SK-N-SH treated with all-trans-retinoic acid at 6 μM for 48 hours (cell line): Measurements from ENCODE around the gene KLHL29.

Experiments
- ATAC-seq: fragments of 200-7000 bp; cut with Tn5 transposase; 3 replicates; pipeline ENCODE4 v1.9.1; 2020; ENCODE audit warnings: mild to moderate bottlenecking, moderate library complexity
- ARNTL ChIP-seq: fragments of 450-650 bp; formaldehyde crosslinking; IDR thresholded peaks from 2 replicates; pipeline ENCODE4 v1.5.0; 2020; ENCODE audit warnings: low read depth, mild to moderate bottlenecking, moderate library complexity, borderline replicate concordance
- BACH2 ChIP-seq: fragments of 250-450 bp; sonication (Bioruptor Pico); IDR thresholded peaks from 2 replicates; pipeline ENCODE4 v1.9.0; 2021; ENCODE audit warnings: mild to moderate bottlenecking, borderline replicate concordance
- CREB5 ChIP-seq: fragments of 250-450 bp; sonication (Bioruptor Pico); IDR thresholded peaks from 2 replicates; pipeline ENCODE4 v1.5.1; 2020; ENCODE audit warnings: low read depth, mild to moderate bottlenecking, moderate library complexity
- CSDC2 ChIP-seq: fragments of 250-450 bp; sonication (Bioruptor Pico); IDR thresholded peaks from 2 replicates; pipeline ENCODE4 v1.5.0; 2020; ENCODE audit warnings: mild to moderate bottlenecking, moderate library complexity
- ESRRG ChIP-seq: fragments of 250-450 bp; sonication (Bioruptor Pico); IDR thresholded peaks from 2 replicates; pipeline ENCODE4 v1.6.1; 2021; ENCODE audit warnings: mild to moderate bottlenecking
- ISL1 ChIP-seq: fragments of 250-450 bp; sonication (Bioruptor Pico); IDR thresholded peaks from 2 replicates; pipeline ENCODE4 v2.1.2; 2022; ENCODE audit warnings: mild to moderate bottlenecking, moderate library complexity
- OSR1 ChIP-seq: fragments of 250-450 bp; sonication (Bioruptor Pico); IDR thresholded peaks from 2 replicates; pipeline ENCODE4 v1.8.0; 2022; ENCODE audit warnings: moderate library complexity, mild to moderate bottlenecking, inconsistent platforms
- PATZ1 ChIP-seq: fragments of 250-450 bp; sonication (Bioruptor Pico); IDR thresholded peaks from 2 replicates; pipeline ENCODE4 v1.8.0; 2020; ENCODE audit warnings: mild to moderate bottlenecking, moderate library complexity, borderline replicate concordance
- POU6F1 ChIP-seq: fragments of 250-450 bp; sonication (Bioruptor Pico); IDR thresholded peaks from 2 replicates; pipeline ENCODE4 v1.8.0; 2021; ENCODE audit warnings: low read depth, mild to moderate bottlenecking, moderate library complexity, borderline replicate concordance
- PPARA ChIP-seq: fragments of 250-450 bp; sonication (Bioruptor Pico); IDR thresholded peaks from 2 replicates; pipeline ENCODE4 v1.5.0; 2020; ENCODE audit warnings: mild to moderate bottlenecking, borderline replicate concordance
- RARB ChIP-seq: fragments of 250-450 bp; sonication (Bioruptor Pico); IDR thresholded peaks from 2 replicates; pipeline ENCODE4 v1.8.0; 2021; ENCODE audit warnings: mild to moderate bottlenecking, moderate library complexity
- SNAI2 ChIP-seq: fragments of 250-450 bp; sonication (Bioruptor Pico); IDR thresholded peaks from 2 replicates; pipeline ENCODE4 v1.5.0; 2020; ENCODE audit warnings: mild to moderate bottlenecking, moderate library complexity
- TCF4 ChIP-seq: fragments of 250-450 bp; sonication (Bioruptor Pico); IDR thresholded peaks from 2 replicates; pipeline ENCODE4 v1.8.0; 2021; ENCODE audit warnings: mild to moderate bottlenecking, moderate library complexity, borderline replicate concordance
- TOX ChIP-seq: fragments of 250-450 bp; sonication (Bioruptor Pico); IDR thresholded peaks from 2 replicates; pipeline ENCODE4 v1.8.0; 2021; ENCODE audit warnings: mild to moderate bottlenecking, moderate library complexity, borderline replicate concordance
- TSHZ2 ChIP-seq: fragments of 250-450 bp; sonication (Bioruptor Pico); IDR thresholded peaks from 2 replicates; pipeline ENCODE4 v1.5.0; 2020; ENCODE audit warnings: mild to moderate bottlenecking, moderate library complexity
- ZC3H10 ChIP-seq: fragments of 250-450 bp; sonication (Bioruptor Pico); IDR thresholded peaks from 2 replicates; pipeline ENCODE4 v1.5.1; 2021; ENCODE audit warnings: mild to moderate bottlenecking, moderate library complexity
- ZFP3 ChIP-seq: fragments of 250-450 bp; sonication (Bioruptor Pico); IDR thresholded peaks from 2 replicates; pipeline ENCODE4 v1.5.0; 2020; ENCODE audit warnings: mild to moderate bottlenecking, moderate library complexity
- ZNF8 ChIP-seq: fragments of 450-650 bp; formaldehyde crosslinking; IDR thresholded peaks from 2 replicates; pipeline ENCODE4 v1.5.0; 2020; ENCODE audit warnings: mild to moderate bottlenecking, moderate library complexity

The KLHL29 gene

GRCh38 chr2:23695890-23696751, 311.1 kb downstream of the KLHL29 start (continued):
- TF ChIP-seq PATZ1 (CRISPR knock-in tag) (no peak), BACH2 (CRISPR knock-in tag) (no peak), PPARA (CRISPR knock-in tag) (no peak)
- TF ChIP-seq, all 23 proteins: peak for 0

- ATAC-seq: no peak
- TF ChIP-seq ZFP3 (CRISPR knock-in tag) (no peak), TCF4 (CRISPR knock-in tag) (no peak), ARNTL (no peak), RARB (CRISPR knock-in tag) (no peak), ZC3H10 (CRISPR knock-in tag) (no peak), CREB5 (no peak), TSHZ2 (CRISPR knock-in tag) (no peak)
Measured at GRCh38 chr2:23696752-23697045, 311.7 kb downstream of the KLHL29 start.

- TF ChIP-seq ZNF8: no peak
- no peak for TF ChIP-seq ZFP3 (CRISPR knock-in tag)
- TF ChIP-seq BACH2 (CRISPR knock-in tag): 0 out of 2 replicates have a peak, but pooled peaks have one; percentile 4
- no peak for TF ChIP-seq SNAI2 (CRISPR knock-in tag)
- no peak for TF ChIP-seq POU6F1 (CRISPR knock-in tag)
- no peak for TF ChIP-seq CREB5
- TF ChIP-seq OSR1: no peak
- TF ChIP-seq PPARA (CRISPR knock-in tag): no peak
- ATAC-seq: no peak
Measured at GRCh38 chr2:23697256-23698075, 312.5 kb downstream of the KLHL29 start.

- ATAC-seq: no peak; the same call in 2 of the 3 replicates
- TF ChIP-seq TCF4 (CRISPR knock-in tag): no peak
- TF ChIP-seq OSR1: no peak
- TF ChIP-seq ISL1 (CRISPR knock-in tag): no peak
- 0 out of 2 replicates have a peak, but pooled peaks have one; percentile 47 for TF ChIP-seq ZNF8
- TF ChIP-seq ESRRG: no peak; the same call in 1 of the 2 replicates
- TF ChIP-seq POU6F1 (CRISPR knock-in tag): no peak
- no peak for TF ChIP-seq TOX
- peak; percentile 57; the same call in 1 of the 2 replicates for TF ChIP-seq TSHZ2 (CRISPR knock-in tag)
- no peak; the same call in 1 of the 2 replicates for TF ChIP-seq CSDC2 (CRISPR knock-in tag)
- no peak for TF ChIP-seq SNAI2 (CRISPR knock-in tag)
Measured at GRCh38 chr2:23698116-23698693, 313.2 kb downstream of the KLHL29 start.
